ENCODE measurements around the gene ARHGEF3. TPM values are rescaled to one million over a fixed set of nuclear protein-coding genes. Genes with fewer than 3 reads are reported as not detected.

The ARHGEF3 gene
- total and polyA plus RNA-seq, 4 donors: 10.4 to 40.9 (median 21.0) TPM

DNA sequence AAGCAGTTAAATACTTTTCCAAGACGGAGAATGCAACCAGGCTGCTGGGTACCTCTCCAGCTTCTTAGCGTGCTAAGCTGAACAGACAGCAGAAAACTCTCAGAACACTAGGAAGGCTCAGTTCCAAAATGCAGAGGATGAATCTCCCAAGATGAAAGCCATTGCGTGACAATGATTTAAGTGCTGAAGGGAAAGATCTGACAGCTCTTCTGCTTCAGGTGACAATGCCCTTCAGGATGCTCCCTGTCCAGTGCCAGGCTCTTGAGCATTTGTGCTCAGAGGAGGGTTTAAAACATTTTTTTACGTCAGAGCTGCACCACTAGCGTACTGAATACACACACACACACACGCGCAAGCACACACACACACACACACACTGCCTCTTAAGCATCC, 26.3 kb downstream of the ARHGEF3 start:
- peaks cover 0 to 15% (median 0%) of the 10 kb centered on the region in 4 donors for H3K36me3 ChIP-seq (ENCODE audit: control insufficient read depth in 4 of 4, insufficient read depth in 4 of 4, low read length in 4 of 4)
- peak overlapping the region in 1 of 2 donors; percentile 40 for H3K27ac ChIP-seq (ENCODE audit: low read depth in 1 of 2, low read length in 1 of 2)
- no peaks in the 10 kb centered on the region for H3K27me3 ChIP-seq (ENCODE audit: control insufficient read depth in 3 of 3, insufficient read depth in 3 of 3, low read length in 2 of 3)
- WGBS, 2 donors: 81 to 83% methylated on average over 7 of the region's 7 CpGs
- H3K9me3 ChIP-seq (ENCODE audit: control insufficient read depth in 4 of 4, insufficient read depth in 3 of 4, low read length in 3 of 4): no peaks in the 10 kb centered on the region
- H3K9ac ChIP-seq (ENCODE audit: insufficient read depth in 1 of 2, low read length in 2 of 2): no peak overlapping the region
- DNase-seq (no peak), ATAC-seq (ENCODE audit: insufficient read depth, low FRiP score) (no peak)
- H3K4me3 ChIP-seq: no peak overlapping the region
- H3K4me1 ChIP-seq (ENCODE audit: control insufficient read depth in 5 of 5, insufficient read depth in 5 of 5, low read length in 5 of 5): peaks cover 5 to 18% (median 6%) of the 10 kb centered on the region in 5 donors
- TF ChIP-seq, protein P1, sequence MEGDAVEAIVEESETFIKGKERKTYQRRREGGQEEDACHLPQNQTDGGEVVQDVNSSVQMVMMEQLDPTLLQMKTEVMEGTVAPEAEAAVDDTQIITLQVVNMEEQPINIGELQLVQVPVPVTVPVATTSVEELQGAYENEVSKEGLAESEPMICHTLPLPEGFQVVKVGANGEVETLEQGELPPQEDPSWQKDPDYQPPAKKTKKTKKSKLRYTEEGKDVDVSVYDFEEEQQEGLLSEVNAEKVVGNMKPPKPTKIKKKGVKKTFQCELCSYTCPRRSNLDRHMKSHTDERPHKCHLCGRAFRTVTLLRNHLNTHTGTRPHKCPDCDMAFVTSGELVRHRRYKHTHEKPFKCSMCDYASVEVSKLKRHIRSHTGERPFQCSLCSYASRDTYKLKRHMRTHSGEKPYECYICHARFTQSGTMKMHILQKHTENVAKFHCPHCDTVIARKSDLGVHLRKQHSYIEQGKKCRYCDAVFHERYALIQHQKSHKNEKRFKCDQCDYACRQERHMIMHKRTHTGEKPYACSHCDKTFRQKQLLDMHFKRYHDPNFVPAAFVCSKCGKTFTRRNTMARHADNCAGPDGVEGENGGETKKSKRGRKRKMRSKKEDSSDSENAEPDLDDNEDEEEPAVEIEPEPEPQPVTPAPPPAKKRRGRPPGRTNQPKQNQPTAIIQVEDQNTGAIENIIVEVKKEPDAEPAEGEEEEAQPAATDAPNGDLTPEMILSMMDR (IDR thresholded peaks at IDR 0.05; ENCODE audit: control extremely low read depth, extremely low read depth): no peak

DNA sequence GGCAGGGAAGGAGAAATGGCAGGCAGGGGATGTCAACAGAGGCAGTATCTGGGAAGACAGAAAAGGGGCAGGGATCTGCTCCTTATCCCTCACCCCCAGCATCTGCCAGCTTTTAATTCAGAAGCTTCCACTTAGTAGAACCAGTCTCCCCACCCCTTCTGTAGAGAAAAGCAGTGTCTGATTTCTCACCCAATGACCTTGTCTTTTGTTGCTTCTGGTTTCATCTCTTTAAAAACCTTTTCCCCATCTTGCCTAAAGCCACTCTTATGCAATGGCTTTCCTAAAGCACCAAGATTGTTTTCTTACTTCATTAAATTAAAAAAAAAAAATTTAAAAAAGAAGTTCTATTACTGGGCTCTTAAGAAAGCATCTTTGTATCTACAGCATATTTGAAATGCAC, 27.8 kb downstream of the ARHGEF3 start:
- no peaks in the 10 kb centered on the region for H3K27me3 ChIP-seq (ENCODE audit: control insufficient read depth in 3 of 3, insufficient read depth in 3 of 3, low read length in 2 of 3)
- ATAC-seq (ENCODE audit: insufficient read depth, low FRiP score) (no peak), DNase-seq (no peak)
- H3K4me1 ChIP-seq (ENCODE audit: control insufficient read depth in 5 of 5, insufficient read depth in 5 of 5, low read length in 5 of 5): peaks cover 5 to 18% (median 6%) of the 10 kb centered on the region in 5 donors
- H3K9me3 ChIP-seq (ENCODE audit: control insufficient read depth in 4 of 4, insufficient read depth in 3 of 4, low read length in 3 of 4): no peaks in the 10 kb centered on the region
- no peak overlapping the region for H3K27ac ChIP-seq (ENCODE audit: low read depth in 1 of 2, low read length in 1 of 2)
- no peak overlapping the region for H3K4me3 ChIP-seq
- H3K9ac ChIP-seq (ENCODE audit: insufficient read depth in 1 of 2, low read length in 2 of 2): no peak overlapping the region
- peaks cover 0 to 19% (median 0%) of the 10 kb centered on the region in 4 donors for H3K36me3 ChIP-seq (ENCODE audit: control insufficient read depth in 4 of 4, insufficient read depth in 4 of 4, low read length in 4 of 4)
- TF ChIP-seq, protein P1 (IDR thresholded peaks at IDR 0.05; ENCODE audit: control extremely low read depth, extremely low read depth): no peak

DNA sequence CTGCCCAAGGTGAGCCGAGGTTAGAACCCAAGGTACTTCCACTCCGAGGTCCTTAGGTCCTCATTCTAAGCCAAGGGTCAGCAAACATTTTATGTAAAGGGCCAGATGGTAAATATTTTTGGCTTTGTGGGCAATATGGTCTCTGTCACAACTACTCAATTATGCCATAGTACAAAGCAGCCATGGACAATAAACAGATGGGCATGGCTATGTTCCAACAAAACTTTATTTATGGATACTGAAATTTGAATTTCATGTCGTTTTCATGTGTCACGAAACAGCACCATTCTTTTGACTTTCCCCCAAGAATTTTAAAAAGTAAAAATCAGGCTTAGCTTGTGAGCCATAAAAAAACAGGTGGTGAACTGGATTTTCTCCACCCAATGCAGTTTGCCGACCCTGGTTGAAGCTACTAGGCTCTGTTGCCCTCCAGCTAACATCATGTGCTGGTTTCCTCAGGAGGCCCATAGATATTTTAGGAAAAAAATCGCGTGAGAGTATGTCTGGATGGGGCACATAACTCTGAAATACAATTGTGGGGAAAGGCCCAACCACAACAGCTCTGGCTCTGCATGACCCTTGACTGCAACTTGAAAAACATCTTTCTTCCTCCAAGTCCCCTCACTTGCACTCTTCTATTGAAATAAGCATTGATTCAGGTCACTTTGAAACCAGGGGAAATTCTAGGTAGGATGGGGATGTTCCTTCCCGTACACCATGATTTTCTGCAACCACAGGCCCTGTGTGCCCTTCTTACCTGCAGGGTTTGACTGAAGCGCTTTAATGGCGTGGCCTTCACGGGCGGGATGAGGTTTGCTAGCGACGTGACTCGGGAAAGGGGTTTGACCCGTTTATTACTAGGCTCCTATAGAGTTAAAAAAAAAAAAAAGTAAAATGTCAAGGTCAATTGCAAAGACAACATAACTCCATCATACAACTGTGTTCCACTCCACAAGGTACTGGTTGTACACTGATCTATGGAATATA, 28.5 kb downstream of the ARHGEF3 start:
- ATAC-seq (ENCODE audit: insufficient read depth, low FRiP score) (no peak), DNase-seq (peak in 1 of 3 donors; percentile 49)
- TF ChIP-seq, protein P1 (IDR thresholded peaks at IDR 0.05; ENCODE audit: control extremely low read depth, extremely low read depth): no peak
- no peaks in the 10 kb centered on the region for H3K9me3 ChIP-seq (ENCODE audit: control insufficient read depth in 4 of 4, insufficient read depth in 3 of 4, low read length in 3 of 4)
- no peaks in the 10 kb centered on the region for H3K27me3 ChIP-seq (ENCODE audit: control insufficient read depth in 3 of 3, insufficient read depth in 3 of 3, low read length in 2 of 3)
- H3K9ac ChIP-seq (ENCODE audit: insufficient read depth in 1 of 2, low read length in 2 of 2): no peak overlapping the region
- 90 to 93% methylated on average over 16 of the region's 16 CpGs for WGBS, 2 donors
- no peak overlapping the region for H3K4me3 ChIP-seq
- no peak overlapping the region for H3K27ac ChIP-seq (ENCODE audit: low read depth in 1 of 2, low read length in 1 of 2)
- peaks cover 0 to 19% (median 0%) of the 10 kb centered on the region in 4 donors for H3K36me3 ChIP-seq (ENCODE audit: control insufficient read depth in 4 of 4, insufficient read depth in 4 of 4, low read length in 4 of 4)
- peaks cover 5 to 15% (median 6%) of the 10 kb centered on the region in 5 donors for H3K4me1 ChIP-seq (ENCODE audit: control insufficient read depth in 5 of 5, insufficient read depth in 5 of 5, low read length in 5 of 5)

Measured in lung (tissue), 12 donors.